ENCODE measurements around the gene PAH.

The PAH gene

GRCh38 chr12:102917026-102917787 lies at the start of gene PAH:
Gene PAH (minus strand): TSS chr12:102917244. CDS start chr12:102917130, 114 bp downstream.
- DNase-seq, result no peak

- peak; percentile 11 for DNase-seq
These were observed 49.3 kb upstream of the PAH start for GRCh38 chr12:102966200-102966863.

- peak; percentile 38 for DNase-seq
These were observed 48.5 kb upstream of the PAH start for GRCh38 chr12:102965281-102966155.

GRCh38 chr12:102964872-102965271 lies 47.8 kb upstream of the PAH start:
- DNase-seq, result peak; percentile 20

DNA sequence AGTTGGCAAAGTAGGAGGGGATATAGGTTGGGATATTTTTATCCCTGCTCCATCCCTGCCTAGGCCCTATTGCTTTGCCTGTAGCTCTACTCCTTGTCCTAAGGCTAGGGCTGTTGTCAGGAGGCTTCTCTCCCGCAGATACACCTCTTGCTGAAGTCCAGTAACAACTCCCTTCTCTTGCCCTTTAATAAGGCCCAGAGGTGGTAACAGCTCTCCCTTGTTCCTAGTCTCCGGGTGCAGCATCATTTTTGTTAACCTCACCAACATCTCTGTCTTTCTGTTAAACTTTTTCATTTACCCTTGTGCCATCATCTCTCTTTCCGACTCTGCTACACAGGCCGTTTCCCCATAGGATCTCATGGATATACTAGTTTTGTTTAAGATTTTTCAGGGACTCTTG lies 46.8 kb upstream of the PAH start:
- no peak for DNase-seq

GRCh38 chr12:102962986-102963385 lies 45.9 kb upstream of the PAH start:
- no peak for DNase-seq

- DNase-seq, result no peak
These were observed 45.5 kb upstream of the PAH start for GRCh38 chr12:102962532-102962931.

DNA sequence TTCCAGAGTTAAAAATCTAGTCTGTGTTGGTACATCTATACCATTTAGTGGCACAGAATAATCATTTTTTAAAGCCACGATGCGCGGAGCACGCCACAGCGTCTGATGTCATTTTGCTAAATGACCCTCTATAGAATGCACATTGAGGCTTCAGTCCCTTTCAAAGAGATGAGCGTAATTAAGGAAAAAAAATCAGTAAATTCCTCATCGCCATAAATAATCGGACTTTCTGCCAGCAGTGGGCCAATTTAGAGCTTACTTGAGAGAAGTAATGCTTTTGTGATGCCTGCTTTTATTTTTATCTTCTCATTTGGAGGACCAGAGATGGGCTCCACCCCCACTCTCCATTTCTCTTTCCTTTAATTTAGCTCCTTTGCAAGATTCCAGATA lies 44.4 kb upstream of the PAH start:
- no peak for DNase-seq

- peak; percentile 62 for DNase-seq
These were observed 43.9 kb upstream of the PAH start for GRCh38 chr12:102960766-102961465.

GRCh38 chr12:102959391-102959790 lies 42.3 kb upstream of the PAH start:
- DNase-seq, result no peak

GRCh38 chr12:102958830-102959176 lies 41.8 kb upstream of the PAH start:
- DNase-seq, result no peak

DNA sequence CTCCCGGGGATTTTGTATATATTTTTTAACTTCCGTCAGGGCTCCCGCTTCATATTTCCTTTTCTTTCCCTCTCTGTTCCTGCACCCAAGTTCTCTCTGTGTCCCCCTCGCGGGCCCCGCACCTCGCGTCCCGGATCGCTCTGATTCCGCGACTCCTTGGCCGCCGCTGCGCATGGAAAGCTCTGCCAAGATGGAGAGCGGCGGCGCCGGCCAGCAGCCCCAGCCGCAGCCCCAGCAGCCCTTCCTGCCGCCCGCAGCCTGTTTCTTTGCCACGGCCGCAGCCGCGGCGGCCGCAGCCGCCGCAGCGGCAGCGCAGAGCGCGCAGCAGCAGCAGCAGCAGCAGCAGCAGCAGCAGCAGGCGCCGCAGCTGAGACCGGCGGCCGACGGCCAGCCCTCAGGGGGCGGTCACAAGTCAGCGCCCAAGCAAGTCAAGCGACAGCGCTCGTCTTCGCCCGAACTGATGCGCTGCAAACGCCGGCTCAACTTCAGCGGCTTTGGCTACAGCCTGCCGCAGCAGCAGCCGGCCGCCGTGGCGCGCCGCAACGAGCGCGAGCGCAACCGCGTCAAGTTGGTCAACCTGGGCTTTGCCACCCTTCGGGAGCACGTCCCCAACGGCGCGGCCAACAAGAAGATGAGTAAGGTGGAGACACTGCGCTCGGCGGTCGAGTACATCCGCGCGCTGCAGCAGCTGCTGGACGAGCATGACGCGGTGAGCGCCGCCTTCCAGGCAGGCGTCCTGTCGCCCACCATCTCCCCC lies 41.2 kb upstream of the PAH start:
- peak; percentile 33 for DNase-seq

- peak; percentile 34 for DNase-seq
These were observed 40.5 kb upstream of the PAH start, which contains the start of gene ASCL1 for GRCh38 chr12:102957339-102958050. Gene ASCL1 (plus strand): TSS chr12:102957674. CDS start chr12:102958245, 571 bp downstream.

DNA sequence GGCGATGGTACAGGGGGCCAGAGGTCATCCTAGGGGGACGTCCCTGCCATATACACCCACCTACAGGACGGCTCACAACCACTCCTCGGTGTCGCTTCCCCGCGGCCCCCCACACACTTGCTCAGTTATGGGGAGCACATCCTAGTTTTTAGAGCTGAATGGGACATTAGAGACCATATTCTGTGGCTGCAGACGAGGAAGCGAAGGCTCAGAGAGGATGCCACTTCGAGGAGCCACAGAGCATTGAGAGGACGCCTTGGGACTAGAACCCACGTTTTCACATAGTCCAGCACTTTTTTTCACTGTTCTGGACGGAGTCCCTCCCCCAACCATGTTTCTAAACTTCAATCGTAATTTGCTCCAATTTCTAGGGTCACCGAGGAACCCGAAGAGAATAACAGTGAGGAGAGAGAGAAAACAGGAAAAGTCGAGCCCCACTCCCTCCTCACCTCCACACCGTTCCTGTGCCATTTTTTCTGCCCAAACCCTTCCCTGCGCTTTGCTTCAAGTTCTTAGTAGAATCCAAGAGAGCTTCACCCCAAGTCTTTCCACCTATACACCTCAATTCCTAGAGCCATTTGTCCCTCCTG lies 39.8 kb upstream of the PAH start:
- DNase-seq, result no peak

DNA sequence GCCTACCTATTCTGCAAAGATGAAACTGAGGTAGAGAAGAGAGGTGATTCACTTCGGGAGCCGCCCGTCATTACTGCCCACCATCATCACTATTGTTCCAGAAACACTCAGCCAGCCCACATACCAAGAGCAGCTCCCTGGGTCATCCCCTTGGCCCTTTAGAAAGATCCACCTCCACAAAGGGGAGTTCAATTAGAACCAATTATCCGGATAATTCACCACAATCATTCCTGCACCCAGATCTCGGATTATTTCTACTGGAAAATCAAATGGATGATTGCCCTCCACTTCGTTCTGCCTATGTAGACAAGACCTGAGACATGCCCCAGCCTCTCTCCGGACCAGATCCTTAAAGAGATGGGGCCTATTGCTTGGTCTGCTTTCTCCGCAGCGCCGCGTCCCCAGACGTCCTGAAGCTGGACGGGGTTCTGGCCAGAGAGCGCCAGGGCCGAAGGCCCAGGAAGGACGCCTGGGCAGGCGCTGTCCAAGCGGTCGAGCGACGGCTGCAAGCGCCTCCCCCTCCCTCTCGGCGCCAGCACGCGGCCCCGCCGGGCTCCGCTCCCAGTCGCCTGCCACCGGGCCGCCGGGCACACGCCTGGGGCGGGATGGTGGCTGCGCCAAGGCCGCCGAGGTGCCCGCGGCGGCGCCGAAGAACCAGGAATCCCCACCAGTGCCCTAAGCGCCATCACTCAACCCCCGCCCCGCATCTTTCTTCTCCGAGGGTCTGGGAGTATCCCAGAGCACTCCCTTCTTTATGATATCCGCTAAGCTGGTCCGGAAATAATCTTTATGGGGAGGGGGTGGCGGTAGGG lies 39.1 kb upstream of the PAH start:
- DNase-seq, result peak; percentile 65

GRCh38 chr12:102954134-102954533 lies 37.1 kb upstream of the PAH start:
- no peak for DNase-seq

- no peak for DNase-seq
These were observed 36.2 kb upstream of the PAH start for GRCh38 chr12:102953221-102953620.

DNA sequence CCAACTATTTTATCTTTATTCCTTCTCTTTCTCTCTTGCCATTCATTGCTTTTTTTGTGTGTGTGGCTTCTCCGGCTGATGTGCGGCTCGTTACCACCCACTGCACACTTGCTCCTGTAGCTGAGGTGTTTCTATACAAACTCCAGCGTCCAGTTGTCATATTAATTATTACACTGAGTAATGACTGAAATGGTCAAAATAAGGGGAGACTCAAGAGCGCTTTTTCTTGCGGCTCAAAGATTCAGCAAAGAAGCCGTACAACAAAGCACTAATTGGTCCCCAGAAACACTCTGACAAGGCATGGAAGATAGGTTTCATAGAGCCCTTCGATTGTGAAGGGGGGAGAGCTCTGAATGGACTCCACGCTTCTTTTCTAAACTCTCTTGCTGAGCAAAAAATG lies 34.8 kb upstream of the PAH start:
- no peak for DNase-seq

- no peak for DNase-seq
These were observed 34.0 kb upstream of the PAH start for GRCh38 chr12:102950950-102951619.
